ENCODE measurements around the gene SNU13.
"Not testable (repeated sequence)": the region's sequence is repeated elsewhere in the genome, so short reads cannot be mapped to it uniquely, and the experiment has no call there.

The SNU13 gene

DNA sequence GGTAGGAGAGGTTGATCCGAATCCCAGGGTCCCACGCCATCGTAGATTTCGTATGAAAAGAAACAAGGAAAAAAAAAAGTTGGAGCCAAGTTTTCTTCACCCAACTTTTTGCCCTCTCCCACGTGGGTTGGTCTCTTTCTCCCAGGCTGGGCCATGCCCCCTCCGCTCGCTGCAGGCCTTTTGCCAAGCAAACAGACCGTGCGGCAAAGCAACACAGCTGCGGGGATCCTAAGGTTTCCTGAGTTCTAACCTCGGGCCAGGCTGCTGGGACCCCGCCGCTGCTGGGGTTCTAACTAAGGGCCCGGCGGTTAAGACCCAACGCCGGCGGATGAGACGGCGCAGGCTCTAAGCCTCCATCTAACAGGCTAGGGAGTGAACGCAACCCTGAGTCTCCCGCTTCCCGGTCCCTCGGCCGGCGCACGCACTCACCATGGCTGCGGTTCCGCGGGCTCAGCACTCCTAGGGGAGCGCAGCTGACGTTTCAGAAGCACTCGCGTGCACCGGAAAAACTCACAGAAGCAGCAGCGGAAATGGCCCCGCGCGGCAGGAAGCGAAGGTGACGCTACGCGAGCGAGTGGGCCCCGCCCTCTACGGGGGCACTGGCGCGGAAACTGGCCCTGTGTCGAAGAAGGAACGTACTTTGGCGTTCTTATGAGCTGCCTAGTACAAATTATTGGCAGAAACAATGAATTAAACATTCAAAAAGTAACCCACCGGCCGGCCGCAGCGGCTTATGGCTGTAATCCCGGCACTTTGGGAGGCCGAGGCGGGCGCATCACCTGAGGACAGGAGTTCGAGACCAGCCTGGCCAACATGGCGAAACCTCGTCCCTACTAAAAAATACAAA lies at the start of gene SNU13:
Gene SNU13, minus strand, starts transcription at position 503 of the 847 bp plus-strand sequence. Its CDS starts 71 bp downstream, at position 432.
- DNase-seq, result peak; percentile 6 to 92 (median 79)

DNA sequence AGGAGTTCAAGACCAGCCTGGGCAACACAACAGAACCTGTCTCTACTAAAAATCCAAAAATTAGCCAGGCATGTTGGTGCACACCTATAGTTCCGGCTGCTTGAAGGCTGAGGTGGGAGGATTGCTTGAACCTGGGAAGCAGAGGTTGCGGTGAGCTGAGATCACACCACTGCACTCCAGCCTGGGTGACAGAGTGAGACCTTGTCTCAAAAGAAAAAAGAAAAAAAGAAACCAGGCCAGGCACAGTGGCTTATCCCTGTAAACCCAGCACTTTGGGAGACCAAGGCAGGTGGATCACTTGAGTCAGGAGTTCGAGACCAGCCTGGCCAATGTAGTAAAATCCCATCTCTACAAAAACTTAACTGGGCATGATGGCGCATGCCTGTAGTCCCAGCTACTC lies 44.6 kb upstream of the SNU13 start:
- DNase-seq, result not testable (repeated sequence)

DNA sequence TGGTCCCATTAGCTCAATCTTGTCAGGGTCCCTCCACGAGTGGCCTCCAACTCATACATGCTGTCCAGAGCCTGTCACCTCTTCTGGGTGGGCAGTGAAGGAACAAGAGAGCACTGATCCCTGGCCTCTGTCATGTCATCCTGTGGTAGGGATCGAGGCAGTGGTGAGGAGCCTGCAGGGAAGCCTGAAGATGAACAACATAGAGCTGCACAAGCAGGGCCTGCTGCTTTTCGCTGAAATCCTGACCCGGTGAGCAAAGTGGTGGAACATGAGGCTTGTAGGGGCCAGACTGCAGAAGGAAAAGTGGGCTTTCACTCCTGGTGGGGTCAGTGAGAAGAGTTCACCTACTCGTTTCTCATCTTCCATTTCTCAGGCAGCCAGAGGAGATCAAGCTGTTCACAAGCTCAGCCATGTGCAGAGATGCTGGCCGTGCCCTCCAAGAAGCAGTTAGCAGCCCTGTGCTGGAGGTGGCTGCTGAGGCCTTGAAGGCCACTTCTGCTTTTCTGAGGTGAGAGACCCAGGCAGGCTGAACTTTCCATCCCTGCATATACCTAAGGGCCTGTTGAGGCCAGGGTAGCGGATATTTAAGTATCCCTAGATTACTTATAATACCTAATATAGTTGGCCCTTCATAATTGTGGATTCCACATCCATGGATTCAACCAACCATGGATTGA lies 43.6 kb upstream of the SNU13 start:
- DNase-seq, result no peak

DNA sequence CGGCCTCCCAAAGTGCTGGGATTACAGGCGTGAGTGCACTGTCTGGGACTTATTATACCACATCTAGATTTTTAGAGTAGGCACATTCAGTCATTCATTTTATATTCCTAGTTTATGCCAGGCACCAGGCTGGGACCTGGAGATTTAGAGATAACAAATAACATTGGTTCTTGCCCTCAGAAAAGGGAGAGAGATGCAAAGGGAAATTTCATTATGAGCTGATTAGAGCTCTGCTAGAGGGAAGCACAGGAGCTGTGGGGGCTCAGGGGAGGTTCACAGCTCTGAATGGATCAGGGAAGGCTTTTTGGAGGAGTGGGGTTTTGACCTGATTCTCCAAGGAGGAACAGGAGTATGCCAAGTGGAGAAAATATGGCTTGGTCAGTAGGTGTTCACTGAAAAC lies 42.9 kb upstream of the SNU13 start:
- DNase-seq, result no peak

DNA sequence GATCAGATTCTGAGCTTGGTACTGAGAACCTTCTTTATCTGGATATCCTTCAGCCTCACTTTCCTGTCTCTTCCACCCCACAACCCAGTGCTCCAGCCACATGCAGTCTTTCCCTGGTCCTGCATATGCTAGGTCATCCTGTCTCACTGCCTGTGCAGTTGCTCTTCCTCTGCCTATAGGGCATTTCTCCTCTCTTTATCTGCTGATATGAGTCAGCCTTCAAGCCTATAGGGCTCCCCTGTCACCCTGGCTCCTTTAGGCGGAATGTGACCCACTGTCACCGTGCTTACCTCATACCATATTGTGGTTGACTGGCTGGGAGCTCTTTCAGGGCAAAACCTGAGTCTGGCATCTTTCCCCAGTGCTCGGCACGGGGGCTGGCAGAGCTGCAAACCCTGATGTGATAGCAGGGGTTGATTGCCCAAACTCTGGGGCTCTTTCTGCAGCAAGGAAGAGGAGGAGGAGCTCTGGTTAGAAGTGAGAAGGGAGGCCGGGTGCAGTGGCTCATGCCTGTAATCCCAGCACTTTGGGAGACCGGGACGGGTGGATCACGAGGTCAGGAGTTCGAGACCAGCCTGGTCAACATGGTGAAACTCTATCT lies 36.9 kb upstream of the SNU13 start:
- DNase-seq, result no peak

DNA sequence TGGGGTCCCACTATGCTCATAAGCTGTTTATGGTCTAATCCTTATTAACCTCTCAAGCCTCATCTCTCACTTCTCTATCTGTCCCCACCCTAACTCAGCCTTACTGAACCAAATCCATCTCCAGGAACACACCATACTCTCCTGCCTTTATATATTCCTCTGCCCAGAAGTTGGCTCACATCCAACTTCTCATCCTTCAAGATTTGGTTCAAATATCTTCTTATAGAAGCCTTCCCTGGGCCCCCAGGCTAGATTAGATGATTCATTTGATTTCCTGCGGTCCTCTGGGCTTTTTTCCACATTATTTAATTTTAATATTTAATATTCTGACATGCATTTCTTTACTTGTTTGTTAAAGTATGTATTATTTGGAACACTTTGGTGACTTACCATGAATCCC lies 33.8 kb upstream of the SNU13 start:
- no peak for DNase-seq

DNA sequence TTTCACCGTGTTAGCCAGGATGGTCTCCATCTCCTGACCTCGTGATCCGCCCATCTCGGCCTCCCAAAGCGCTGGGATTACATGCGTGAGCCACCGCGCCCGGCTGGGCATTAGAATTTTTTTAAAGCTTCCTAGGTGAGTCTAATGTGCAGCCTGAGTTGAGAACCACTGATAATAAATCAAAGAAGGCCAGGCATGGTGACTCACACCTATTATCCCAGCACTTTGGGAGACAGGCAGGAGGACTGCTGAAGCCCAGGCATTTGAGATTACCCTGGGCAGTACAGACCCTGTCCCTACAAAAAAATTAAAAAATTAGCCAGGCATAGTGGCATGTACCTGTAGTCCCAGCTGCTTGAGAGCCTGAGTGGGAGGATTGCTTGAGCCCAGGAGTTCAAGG lies 24.3 kb upstream of the SNU13 start:
- no peak for DNase-seq

DNA sequence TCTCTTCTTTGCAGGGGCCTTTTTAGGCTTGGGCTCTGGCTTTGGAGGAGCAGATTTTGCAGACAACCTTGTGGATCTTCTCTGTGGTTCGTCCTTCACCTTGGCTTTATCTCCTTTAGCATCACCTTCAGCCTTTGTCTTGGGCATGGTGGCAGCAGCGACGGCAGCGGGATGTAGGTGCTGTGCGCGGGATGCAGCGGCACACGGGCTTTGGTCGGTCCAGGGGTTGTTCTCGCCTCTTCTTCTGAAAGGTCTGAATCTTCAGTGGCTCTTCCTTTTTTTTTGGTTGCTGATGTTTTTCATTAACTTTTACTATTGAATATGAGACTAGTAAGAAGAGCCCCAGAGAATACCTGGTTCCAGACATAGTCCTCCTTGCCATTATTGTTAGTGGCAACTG lies 20.7 kb upstream of the SNU13 start:
- DNase-seq, result no peak

DNA sequence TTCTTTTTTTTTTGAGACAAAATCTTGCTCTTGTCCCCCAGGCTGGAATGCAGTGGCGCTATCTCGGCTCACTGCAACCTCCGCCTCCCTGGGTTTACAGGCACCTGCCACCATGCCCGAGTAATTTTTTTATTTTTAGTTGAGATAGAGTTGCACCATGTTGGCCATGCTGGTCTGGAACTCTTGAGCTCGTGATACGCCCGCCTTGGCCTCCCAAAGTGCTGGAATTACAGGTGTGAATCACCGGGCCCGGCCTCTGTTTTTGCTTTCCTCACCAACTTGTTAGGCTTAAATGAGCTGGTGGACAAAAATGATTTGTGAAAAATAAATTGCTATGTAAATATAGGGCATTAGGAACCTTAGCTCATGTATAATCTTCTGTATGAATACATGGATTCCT lies 14.1 kb upstream of the SNU13 start:
- no peak for DNase-seq

DNA sequence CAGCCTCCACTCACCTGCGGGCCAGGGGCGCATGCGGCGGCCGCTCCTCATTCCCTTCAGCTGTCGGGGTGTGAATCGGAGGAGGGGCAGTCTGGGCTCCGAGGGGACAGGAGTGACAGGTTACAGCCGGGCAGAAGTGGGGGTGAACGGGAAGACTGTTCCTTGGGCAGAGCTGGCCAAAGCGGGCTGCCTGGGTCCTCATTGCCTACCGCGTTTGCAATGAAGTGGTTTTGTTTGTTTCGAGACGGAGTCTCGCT lies 11.4 kb upstream of the SNU13 start:
- DNase-seq, result no peak

DNA sequence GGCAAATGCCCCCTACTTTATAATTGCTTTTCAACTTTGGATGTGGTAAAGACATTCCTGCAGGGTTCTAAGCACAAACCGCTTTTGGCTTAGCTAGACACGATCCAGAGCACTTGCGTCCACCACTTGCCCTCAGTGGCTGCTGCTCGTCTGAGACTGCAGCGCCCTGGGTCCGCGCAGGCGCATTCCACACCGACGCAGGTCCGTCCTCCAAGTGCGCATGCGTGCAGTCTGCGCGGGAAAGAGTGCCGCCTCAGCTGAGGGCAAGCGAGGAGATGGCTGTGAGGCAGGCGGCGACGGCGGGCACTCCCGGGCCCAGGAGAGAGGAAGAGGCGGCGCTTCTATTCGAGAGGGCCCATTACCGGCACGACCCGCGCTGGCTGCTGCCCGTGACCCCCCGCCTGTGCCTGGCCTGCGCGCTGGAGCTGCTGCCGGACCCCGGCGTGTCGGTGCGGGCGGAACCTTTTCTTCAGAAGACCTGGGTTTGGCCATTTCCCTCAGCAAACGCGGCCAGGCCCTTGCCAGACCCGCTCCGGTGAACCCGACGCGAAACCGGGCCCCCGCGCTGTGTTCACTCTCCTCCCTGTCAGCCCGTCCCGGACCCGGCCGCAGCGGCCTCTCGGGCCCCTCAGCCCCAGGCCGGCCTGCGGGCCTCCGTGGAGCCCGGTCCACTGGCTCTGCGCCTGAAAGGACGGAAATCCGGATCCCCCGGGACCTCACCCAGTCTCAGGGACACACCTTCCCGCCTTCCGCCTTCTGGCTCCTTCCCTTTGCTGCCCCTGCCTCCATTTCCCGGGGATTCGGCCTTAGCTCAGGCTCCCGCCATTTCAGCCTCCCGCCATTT lies 10.8 kb upstream of the SNU13 start, which contains the start of gene MEI1:
Gene MEI1, plus strand, starts transcription at position 240 of the 844 bp plus-strand sequence. Its CDS starts 36 bp downstream, at position 276.
- DNase-seq, result peak; percentile 9 to 87 (median 65)

DNA sequence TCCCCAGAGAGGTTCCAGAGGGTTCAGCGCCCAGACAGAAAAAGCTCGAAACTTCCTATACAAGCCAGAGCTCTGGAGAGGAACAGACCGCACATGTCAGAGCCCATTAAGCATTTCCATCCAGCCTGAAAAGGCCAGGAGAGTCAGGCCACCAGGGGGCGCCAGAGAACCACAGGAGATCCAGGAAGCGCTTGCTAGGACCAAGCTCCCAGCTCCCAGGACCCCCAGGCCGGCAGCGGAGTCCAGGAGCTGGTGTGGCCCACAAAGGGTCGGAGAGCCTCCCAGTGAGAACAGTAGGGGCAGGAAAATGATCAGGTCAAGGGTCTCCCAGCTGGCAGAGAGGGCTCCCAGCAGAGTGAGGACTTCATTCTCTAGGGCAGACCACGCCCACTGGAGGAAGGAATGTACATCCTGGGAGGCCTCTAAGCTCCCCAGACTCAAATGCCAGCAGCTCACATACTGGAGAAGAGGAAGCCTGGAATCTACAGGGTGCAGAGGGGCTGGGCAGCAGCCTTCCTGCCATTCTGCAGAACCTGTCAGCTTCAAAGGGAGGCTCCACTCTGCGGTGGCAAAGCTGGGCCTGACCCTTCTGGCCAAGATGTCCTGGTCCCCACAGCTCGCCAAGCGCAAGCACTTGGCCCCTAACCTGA lies 8.6 kb upstream of the SNU13 start:
- DNase-seq, result peak; percentile 29 to 99 (median 81)

DNA sequence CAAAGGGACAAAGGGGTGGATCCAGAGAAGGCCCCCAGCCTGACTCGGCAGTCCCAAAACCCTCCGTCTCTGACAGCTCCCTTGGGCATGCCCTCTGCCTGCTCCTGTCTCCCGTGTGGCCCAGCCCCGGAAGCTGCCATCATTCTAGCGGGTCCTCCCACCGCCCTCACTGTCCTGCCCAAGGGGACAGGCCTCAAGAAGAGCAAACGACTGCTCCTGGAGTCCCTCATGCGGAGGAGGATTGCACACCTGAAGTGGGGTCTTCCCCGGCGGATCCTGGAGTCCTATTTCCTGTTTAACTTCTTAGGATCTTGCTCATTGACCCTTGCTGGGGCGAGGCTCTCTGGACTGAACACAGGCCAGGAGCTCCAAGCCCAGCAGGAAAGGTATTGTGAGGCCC lies 8.0 kb upstream of the SNU13 start:
- peak in 2 of 51 donors; percentile 6 to 14 for DNase-seq

DNA sequence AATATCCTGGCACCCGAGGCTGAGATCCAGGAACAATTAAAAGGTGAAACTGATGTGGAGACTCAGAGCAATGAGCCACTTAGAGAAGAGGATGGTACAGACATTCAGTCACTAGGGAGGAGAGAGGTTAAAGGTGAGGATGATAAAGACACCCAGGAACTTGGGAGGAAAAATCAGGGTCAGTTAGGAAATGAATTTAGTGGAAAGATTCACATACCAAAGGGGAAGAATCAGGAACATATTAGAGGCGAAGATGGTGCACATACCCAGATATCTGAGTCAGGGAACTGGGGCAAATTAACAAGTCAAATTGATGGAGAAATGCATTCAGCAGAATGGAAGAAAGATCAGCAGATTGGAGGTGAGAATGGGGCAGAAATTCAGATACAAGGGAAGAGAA lies 6.5 kb upstream of the SNU13 start:
- no peak for DNase-seq

DNA sequence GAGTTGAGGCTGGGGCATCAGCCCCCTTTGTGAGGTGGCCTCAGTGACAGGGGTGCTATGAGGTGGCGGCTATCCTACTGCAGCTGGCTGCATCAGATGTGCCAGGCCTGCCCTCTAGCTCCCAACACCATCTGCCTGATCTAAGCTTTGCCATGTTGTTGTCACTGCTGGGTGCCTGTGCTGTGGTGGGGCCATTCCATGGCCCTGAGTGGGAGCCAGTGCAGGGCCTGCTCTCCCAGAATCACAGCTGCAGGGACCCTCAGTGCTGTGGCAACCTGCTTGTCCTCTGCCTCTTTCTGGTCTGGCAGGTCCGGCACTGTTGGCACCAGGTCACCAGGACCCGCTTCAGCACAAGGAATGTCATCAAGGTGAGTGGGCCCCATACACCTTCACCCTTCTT lies 1.8 kb upstream of the SNU13 start:
- DNase-seq, result no peak

DNA sequence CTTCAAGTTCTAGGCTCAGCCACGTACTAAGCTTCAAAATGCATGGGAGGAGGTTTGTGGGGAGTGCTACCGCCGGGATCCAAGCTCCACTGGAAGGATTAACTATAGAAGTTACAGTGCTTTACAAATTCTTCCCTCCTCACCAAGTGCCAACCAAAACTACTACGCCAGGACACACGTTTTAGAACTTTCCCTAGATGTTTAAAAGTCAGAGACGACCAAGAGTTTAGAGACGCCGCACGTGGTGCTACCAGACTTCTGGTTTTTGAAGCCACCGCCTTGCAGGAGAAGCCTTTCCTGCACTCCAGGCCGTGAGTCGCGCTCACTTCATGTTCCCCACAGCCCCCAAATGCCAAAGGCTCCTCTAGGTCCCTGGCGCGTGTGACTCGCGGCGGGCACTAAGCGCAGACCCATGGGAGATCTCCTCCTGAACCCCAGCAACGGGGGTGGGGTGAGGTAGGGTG lies 734 bp downstream of the SNU13 start:
- peak in 4 of 51 donors; percentile 10 to 40 (median 22) for DNase-seq

DNA sequence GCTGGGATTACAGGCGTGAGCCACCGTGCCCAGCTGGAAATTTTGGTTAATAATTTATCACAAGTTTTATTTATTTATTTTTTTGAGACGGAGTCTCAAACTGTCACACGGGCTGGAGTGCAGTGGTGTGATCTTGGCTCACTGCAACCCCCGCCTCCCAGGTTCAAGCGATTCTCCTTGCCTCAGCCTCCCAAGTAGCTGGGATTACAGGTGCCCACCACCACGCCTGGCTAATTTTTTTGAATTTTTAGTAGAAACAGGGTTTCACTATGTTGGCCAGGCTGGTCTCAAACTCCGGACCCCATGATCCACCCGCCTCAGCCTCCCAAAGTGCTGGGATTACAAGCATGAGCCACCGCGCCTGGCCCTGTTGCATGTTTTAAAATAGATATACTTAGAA lies 1.8 kb downstream of the SNU13 start:
- not testable (repeated sequence) for DNase-seq

DNA sequence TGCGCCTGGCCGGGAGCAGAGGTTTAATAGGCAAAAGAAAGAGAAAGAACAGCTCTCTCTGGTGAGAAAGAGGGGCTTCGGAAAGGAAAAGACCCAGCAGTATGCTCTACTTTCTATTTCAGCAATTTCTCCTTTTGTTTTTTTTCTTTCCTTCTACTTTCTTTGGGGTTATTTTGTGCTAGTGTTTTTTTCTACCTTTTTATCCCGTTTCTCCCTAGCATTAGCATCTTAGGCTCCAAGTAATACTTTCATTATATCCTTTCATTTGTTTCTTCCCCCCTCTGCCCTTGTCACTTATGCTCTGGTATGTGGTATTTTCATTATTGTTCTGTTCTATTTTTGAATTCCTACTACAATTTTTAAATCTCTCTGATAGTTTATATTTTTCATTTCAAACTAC lies 4.5 kb downstream of the SNU13 start:
- no peak for DNase-seq

DNA sequence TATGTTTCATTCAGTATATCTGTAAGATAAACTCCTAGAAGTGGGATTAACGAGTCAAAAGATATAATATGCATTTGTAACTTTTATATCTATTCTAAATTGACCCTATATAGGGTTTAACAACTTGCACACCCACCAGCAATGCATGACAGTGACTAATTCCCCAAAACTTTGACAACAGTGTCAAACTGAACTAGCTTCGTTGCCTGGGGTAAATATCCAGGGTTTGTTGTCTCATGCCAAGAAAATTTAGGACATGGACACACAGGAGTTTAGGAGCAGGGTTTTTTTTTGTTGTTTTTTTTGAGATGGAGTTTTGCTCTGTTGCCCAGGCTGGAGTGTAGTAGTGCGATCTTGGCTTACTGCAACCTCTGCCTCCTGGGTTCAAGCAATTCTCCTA lies 5.1 kb downstream of the SNU13 start:
- DNase-seq, result no peak

DNA sequence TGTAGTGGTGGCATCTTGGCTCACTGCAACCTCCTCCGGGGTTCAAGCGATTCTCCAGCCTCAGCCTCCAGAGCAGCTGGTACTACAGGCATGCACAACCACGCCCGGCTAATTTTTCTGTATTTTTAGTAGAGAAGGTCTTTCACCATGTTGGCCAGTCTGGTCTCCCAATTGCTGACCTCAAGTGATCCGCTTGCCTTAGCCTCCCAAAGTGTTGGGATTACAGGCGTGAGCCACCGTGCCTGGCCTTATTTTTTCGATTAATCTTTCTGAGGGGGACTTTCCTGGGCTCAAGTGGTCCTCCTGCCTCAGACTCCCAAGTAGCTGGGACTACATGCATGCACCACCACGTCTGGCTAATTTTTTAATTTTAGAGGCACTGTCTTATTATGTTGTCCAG lies 5.6 kb downstream of the SNU13 start:
- DNase-seq, result no peak

Data from hypothalamus (tissue), 51 donors.